H9 (cell line): Measurements from ENCODE around the gene FBN2. TPM values are rescaled to one million over a fixed set of nuclear protein-coding genes. Genes with fewer than 3 reads are reported as not detected.

Experiments used
- DNase-seq: peaks from one replicate; pipeline ENCODE4 v3.0.0-alpha.2; 2017
- H2AFZ ChIP-seq: one replicate; pipeline ENCODE4 v1.6.1; 2013; ENCODE audit warnings: mild to moderate bottlenecking, low read length, control low read depth, moderate library complexity
- H2AK5ac ChIP-seq: 2 replicates; pipeline ENCODE4 v1.6.1; 2013; ENCODE audit warnings: low read length, control low read depth, mixed read lengths; ENCODE audit not compliant: insufficient read length
- H2BK120ac ChIP-seq: one replicate; pipeline ENCODE4 v1.6.1; 2013; ENCODE audit warnings: low read depth, mild to moderate bottlenecking, low read length, control low read depth, inconsistent platforms; ENCODE audit not compliant: poor library complexity, severe bottlenecking
- H2BK12ac ChIP-seq: 2 replicates; pipeline ENCODE4 v1.6.1; 2013; ENCODE audit warnings: low read length, control low read depth, mixed read lengths, low read depth; ENCODE audit not compliant: insufficient read length
- H2BK15ac ChIP-seq: 2 replicates; pipeline ENCODE4 v1.6.1; 2013; ENCODE audit warnings: low read depth, low read length, control low read depth
- H2BK20ac ChIP-seq: one replicate; pipeline ENCODE4 v1.6.1; 2013; ENCODE audit warnings: low read depth, mild to moderate bottlenecking, low read length, control low read depth, inconsistent platforms; ENCODE audit not compliant: poor library complexity, severe bottlenecking
- H2BK5ac ChIP-seq: 2 replicates; pipeline ENCODE4 v1.6.1; 2013; ENCODE audit warnings: low read length, control low read depth, mixed read lengths; ENCODE audit not compliant: insufficient read length
- H3K14ac ChIP-seq: 2 replicates; pipeline ENCODE4 v1.6.1; 2013; ENCODE audit warnings: low read length, control low read depth; ENCODE audit not compliant: insufficient read depth
- H3K18ac ChIP-seq: 2 replicates; pipeline ENCODE4 v1.6.1; 2013; ENCODE audit warnings: low read depth, mild to moderate bottlenecking, mixed read lengths, low read length, control low read depth; ENCODE audit not compliant: insufficient read length
- H3K23ac ChIP-seq: 2 replicates; pipeline ENCODE4 v1.6.1; 2013; ENCODE audit warnings: low read length, control low read depth, mixed read lengths, low read depth; ENCODE audit not compliant: insufficient read length
- H3K23me2 ChIP-seq: 2 replicates; pipeline ENCODE4 v1.6.1; 2013; ENCODE audit warnings: low read depth, mild to moderate bottlenecking, mixed read lengths, low read length, control low read depth; ENCODE audit not compliant: insufficient read length, poor library complexity, severe bottlenecking
- H3K27ac ChIP-seq: 2 replicates; pipeline ENCODE4 v1.5.1; 2013; ENCODE audit warnings: low read length, control low read depth, mixed read lengths, low read depth; ENCODE audit not compliant: insufficient read length
- H3K27me3 ChIP-seq: 2 replicates; pipeline ENCODE4 v1.6.1; 2013; ENCODE audit warnings: low read length, control low read depth, inconsistent platforms; ENCODE audit not compliant: insufficient read depth
- H3K4ac ChIP-seq: 2 replicates; pipeline ENCODE4 v1.6.1; 2013; ENCODE audit warnings: low read depth, mild to moderate bottlenecking, control low read depth, inconsistent platforms, low read length, moderate library complexity
- H3K4me1 ChIP-seq: 2 replicates; pipeline ENCODE4 v1.6.1; 2013; ENCODE audit warnings: low read length, control low read depth, inconsistent platforms; ENCODE audit not compliant: insufficient read depth
- H3K4me2 ChIP-seq: 2 replicates; pipeline ENCODE4 v1.6.1; 2013; ENCODE audit warnings: low read length, control low read depth, mixed read lengths; ENCODE audit not compliant: insufficient read length, insufficient read depth
- H3K56ac ChIP-seq: 2 replicates; pipeline ENCODE4 v1.6.1; 2013; ENCODE audit warnings: low read depth, mild to moderate bottlenecking, mixed read lengths, low read length, control low read depth; ENCODE audit not compliant: insufficient read length
- H3K79me1 ChIP-seq: 2 replicates; pipeline ENCODE4 v1.6.1; 2013; ENCODE audit warnings: low read depth, mild to moderate bottlenecking, moderate library complexity, low read length, control low read depth, inconsistent platforms; ENCODE audit not compliant: insufficient read depth, poor library complexity, severe bottlenecking
- H3K79me2 ChIP-seq: 2 replicates; pipeline ENCODE4 v1.6.1; 2013; ENCODE audit warnings: low read length, control low read depth, inconsistent platforms; ENCODE audit not compliant: insufficient read depth
- H3K9ac ChIP-seq: 2 replicates; pipeline ENCODE4 v1.6.1; 2013; ENCODE audit warnings: low read length, control low read depth, mixed read lengths; ENCODE audit not compliant: insufficient read length; ENCODE audit errors: extremely low read depth
- H3K9me3 ChIP-seq: one replicate; pipeline ENCODE4 v1.6.1; 2013; ENCODE audit warnings: low read depth, low read length, inconsistent platforms; ENCODE audit not compliant: control insufficient read depth
- H3T11ph ChIP-seq: one replicate; pipeline ENCODE4 v1.6.1; 2013; ENCODE audit warnings: mild to moderate bottlenecking, low read length, control low read depth, inconsistent platforms
- H4K20me1 ChIP-seq: one replicate; pipeline ENCODE4 v1.6.1; 2013; ENCODE audit not compliant: control insufficient read depth, insufficient read length, insufficient read depth
- H4K5ac ChIP-seq: 2 replicates; pipeline ENCODE4 v1.6.1; 2013; ENCODE audit warnings: low read depth, mild to moderate bottlenecking, mixed read lengths, low read length, control low read depth; ENCODE audit not compliant: insufficient read length
- H4K8ac ChIP-seq: replicated peaks from 2 replicates; pipeline ENCODE4 v1.6.1; 2013; ENCODE audit warnings: low read length, control low read depth, mixed read lengths, low read depth; ENCODE audit not compliant: insufficient read length
- H4K91ac ChIP-seq: 2 replicates; pipeline ENCODE4 v1.6.1; 2013; ENCODE audit warnings: low read depth, mild to moderate bottlenecking, moderate library complexity, mixed read lengths, low read length, control low read depth; ENCODE audit not compliant: insufficient read length
- H3K27ac Mint-ChIP-seq, 3 experiments: 2 replicates in 2 of 3; 3 replicates in 1 of 3; pipeline ENCODE4 v1.8.0; 2020 to 2021; ENCODE audit warnings: mixed read lengths in 3 of 3, mild to moderate bottlenecking in 1 of 3, moderate library complexity in 1 of 3
- H3K27me3 Mint-ChIP-seq: 2 replicates; pipeline ENCODE4 v1.8.0; 2021; ENCODE audit warnings: low read depth, mild to moderate bottlenecking, moderate library complexity, mixed read lengths
- H3K36me3 Mint-ChIP-seq, 3 experiments: 2 replicates in 2 of 3; 3 replicates in 1 of 3; pipeline ENCODE4 v1.8.0; 2020 to 2021; ENCODE audit warnings: low read depth in 3 of 3, mixed read lengths in 3 of 3; ENCODE audit not compliant: insufficient read depth in 1 of 3
- H3K4me1 Mint-ChIP-seq, 2 experiments: 2 replicates each; pipeline ENCODE4 v1.8.0; 2020; ENCODE audit warnings: mixed read lengths in 2 of 2
- H3K4me3 Mint-ChIP-seq, 2 experiments: 2 replicates in 1 of 2; 3 replicates in 1 of 2; pipeline ENCODE4 v1.8.0; 2020 to 2021; ENCODE audit warnings: mild to moderate bottlenecking in 2 of 2, mixed read lengths in 2 of 2, moderate library complexity in 1 of 2
- H3K9me3 Mint-ChIP-seq, 2 experiments: 2 replicates in 1 of 2; 3 replicates in 1 of 2; pipeline ENCODE4 v1.8.0; 2020; ENCODE audit warnings: mild to moderate bottlenecking in 2 of 2, mixed read lengths in 2 of 2, moderate library complexity in 1 of 2
- WGBS: extraction: QIAGEN DNeasy Blood & Tissue Kit; methylation state at CpG from one replicate; pipeline ENCODE4 v1.1.7; 2013; ENCODE audit warnings: missing lambda C conversion rate, low lambda C conversion rate, mixed read lengths; ENCODE audit not compliant: insufficient read length; ENCODE audit errors: extremely low coverage; 5-methylcytosine and 5-hydroxymethylcytosine counted together
- total RNA-seq: library from RNA; stranded (reverse); gene quantifications from 2 replicates; pipeline ENCODE4 v1.2.1, GENCODE V29; 2021
- TF ChIP-seq, protein P1 (sequence below): fragments of 200-600 bp; sonication (generic); conservative IDR thresholded peaks from 3 replicates; pipeline ENCODE4 v1.8.0; 2021; ENCODE audit warnings: antibody characterized with exemption, mild to moderate bottlenecking

Gene FBN2
- total RNA-seq, 1 experiment from 2014 or later, result 8.3 TPM

- no peak overlapping the region for H3K4me2 ChIP-seq
- H2BK5ac ChIP-seq, result no peak overlapping the region
- H4K8ac ChIP-seq, result no peak overlapping the region
- H3K27ac ChIP-seq, result no peak overlapping the region
- no peak overlapping the region for H2BK15ac ChIP-seq
- H3K4me1 Mint-ChIP-seq, result peaks cover 19 to 38% of the 10 kb centered on the region in 2 experiments
- no peaks in the 10 kb centered on the region for H3K23me2 ChIP-seq
- peaks cover 10 to 17% (median 15%) of the 10 kb centered on the region in 3 experiments for H3K36me3 Mint-ChIP-seq
- H3K27me3 Mint-ChIP-seq, result no peaks in the 10 kb centered on the region
- no peak overlapping the region; a peak in 1 of 5 replicates for H3K4me3 Mint-ChIP-seq
- no peak overlapping the region for H3K23ac ChIP-seq
- H2BK120ac ChIP-seq, result no peak overlapping the region
- no peak overlapping the region for H4K91ac ChIP-seq
- no peak overlapping the region for H3K9ac ChIP-seq
- no peak overlapping the region for H2AFZ ChIP-seq
- H2BK12ac ChIP-seq, result no peak overlapping the region
- H4K5ac ChIP-seq, result no peak overlapping the region
- H3K18ac ChIP-seq, result no peak overlapping the region
- H2BK20ac ChIP-seq, result no peak overlapping the region
- peak overlapping the region in 1 of 3 experiments; percentile 28; a peak in 1 of 7 replicates for H3K27ac Mint-ChIP-seq
- no peaks in the 10 kb centered on the region for H4K20me1 ChIP-seq
- H3T11ph ChIP-seq, result no peak overlapping the region
- peaks cover 13 to 15% of the 10 kb centered on the region in 2 experiments for H3K9me3 Mint-ChIP-seq
- no peak for DNase-seq
- WGBS, result no CpG with 5 or more reads among the region's 5 CpGs
- H3K79me2 ChIP-seq, result no peaks in the 10 kb centered on the region
- TF ChIP-seq, protein P1, sequence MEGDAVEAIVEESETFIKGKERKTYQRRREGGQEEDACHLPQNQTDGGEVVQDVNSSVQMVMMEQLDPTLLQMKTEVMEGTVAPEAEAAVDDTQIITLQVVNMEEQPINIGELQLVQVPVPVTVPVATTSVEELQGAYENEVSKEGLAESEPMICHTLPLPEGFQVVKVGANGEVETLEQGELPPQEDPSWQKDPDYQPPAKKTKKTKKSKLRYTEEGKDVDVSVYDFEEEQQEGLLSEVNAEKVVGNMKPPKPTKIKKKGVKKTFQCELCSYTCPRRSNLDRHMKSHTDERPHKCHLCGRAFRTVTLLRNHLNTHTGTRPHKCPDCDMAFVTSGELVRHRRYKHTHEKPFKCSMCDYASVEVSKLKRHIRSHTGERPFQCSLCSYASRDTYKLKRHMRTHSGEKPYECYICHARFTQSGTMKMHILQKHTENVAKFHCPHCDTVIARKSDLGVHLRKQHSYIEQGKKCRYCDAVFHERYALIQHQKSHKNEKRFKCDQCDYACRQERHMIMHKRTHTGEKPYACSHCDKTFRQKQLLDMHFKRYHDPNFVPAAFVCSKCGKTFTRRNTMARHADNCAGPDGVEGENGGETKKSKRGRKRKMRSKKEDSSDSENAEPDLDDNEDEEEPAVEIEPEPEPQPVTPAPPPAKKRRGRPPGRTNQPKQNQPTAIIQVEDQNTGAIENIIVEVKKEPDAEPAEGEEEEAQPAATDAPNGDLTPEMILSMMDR, result peak; percentile 49
- H3K56ac ChIP-seq, result no peak overlapping the region
- H3K14ac ChIP-seq, result no peak overlapping the region
- H2AK5ac ChIP-seq, result no peak overlapping the region
- no peak overlapping the region for H3K4ac ChIP-seq
- no peaks in the 10 kb centered on the region for H3K27me3 ChIP-seq
- H3K9me3 ChIP-seq, result peaks cover 3% of the 10 kb centered on the region
- no peaks in the 10 kb centered on the region for H3K79me1 ChIP-seq
- no peaks in the 10 kb centered on the region for H3K4me1 ChIP-seq
Measured at GRCh38 chr5:128498844-128499455, 39.1 kb downstream of the FBN2 start.
